ENCODE data around the gene MEA1.

The MEA1 gene

GRCh38 chr6:42981836-42982235 lies 31.9 kb downstream of the MEA1 start:
- no peak for TF ChIP-seq CTCF (IDR thresholded peaks at IDR 0.05; ENCODE audit: control insufficient read depth, extremely low read depth, insufficient read depth)
- no peak overlapping the region for H3K4me3 ChIP-seq (ENCODE audit: low read depth, low read length)

GRCh38 chr6:42979523-42980177 lies 34.1 kb downstream of the MEA1 start:
- TF ChIP-seq CTCF (IDR thresholded peaks at IDR 0.05; ENCODE audit: control insufficient read depth, extremely low read depth, insufficient read depth), result no peak
- peak overlapping the region; percentile 80 for H3K4me3 ChIP-seq (ENCODE audit: low read depth, low read length)
- DNase-seq (ENCODE audit: low read depth), result no peak

More at GRCh38 chr6:42981836-42982235, 31.9 kb downstream of the MEA1 start:
- no peak for DNase-seq (ENCODE audit: low read depth)

GRCh38 chr6:42978839-42979522 lies 34.8 kb downstream of the MEA1 start, which contains the start of gene PEX6:
TSS of gene PEX6 (minus strand) at chr6:42979181. CDS start at chr6:42979150, 31 bp downstream.
- H3K4me3 ChIP-seq (ENCODE audit: low read depth, low read length), result peak within 1 kb of the TSS; percentile 80
- peak; percentile 35 for DNase-seq (ENCODE audit: low read depth)
- no peak for TF ChIP-seq CTCF (IDR thresholded peaks at IDR 0.05; ENCODE audit: control insufficient read depth, extremely low read depth, insufficient read depth)

GRCh38 chr6:42978487-42978838 lies 35.3 kb downstream of the MEA1 start:
- H3K4me3 ChIP-seq (ENCODE audit: low read depth, low read length), result peak overlapping the region; percentile 80
- no peak for TF ChIP-seq CTCF (IDR thresholded peaks at IDR 0.05; ENCODE audit: control insufficient read depth, extremely low read depth, insufficient read depth)
- DNase-seq (ENCODE audit: low read depth), result no peak

- TF ChIP-seq CTCF (IDR thresholded peaks at IDR 0.05; ENCODE audit: control insufficient read depth, extremely low read depth, insufficient read depth), result no peak
- no peak overlapping the region for H3K4me3 ChIP-seq (ENCODE audit: low read depth, low read length)
- DNase-seq (ENCODE audit: low read depth), result no peak
Observed at GRCh38 chr6:42974919-42975505, 38.7 kb downstream of the MEA1 start.

GRCh38 chr6:42973926-42974325 lies 39.8 kb downstream of the MEA1 start:
- no peak for DNase-seq (ENCODE audit: low read depth)
- TF ChIP-seq CTCF (IDR thresholded peaks at IDR 0.05; ENCODE audit: control insufficient read depth, extremely low read depth, insufficient read depth), result no peak
- H3K4me3 ChIP-seq (ENCODE audit: low read depth, low read length), result no peak overlapping the region

Data from LNCaP clone FGC (cell line).